Pancreas (tissue), 10 donors: ENCODE results near the gene ADCY7. TPM values are rescaled to one million over a fixed set of nuclear protein-coding genes. Genes with fewer than 3 reads are reported as not detected.

Source experiments
- ATAC-seq, 4 donors: fragments of 200-7000 bp; cut with Tn5 transposase; one replicate each; pipeline versions ENCODE4 v1.8.0 to v1.9.1; 2020; ENCODE audit warnings: mild to moderate bottlenecking in 4 of 4, moderate library complexity in 4 of 4
- DNase-seq, 6 donors: peaks; one replicate each; pipeline ENCODE4 v3.0.0-alpha.2; 2020
- FAIRE-seq: peaks from 2 replicates; lab custom pipeline; 2012; peaks lifted over from hg19 to GRCh38; lab: Jason Lieb, UNC
- H3K27ac ChIP-seq, 4 donors: fragments of 200-600 bp; sonication (generic); 1 replicate in 3 of 4; 2 replicates in 1 of 4; pipeline versions ENCODE4 v1.5.0 to v1.8.0; 2020
- H3K27me3 ChIP-seq, 4 donors: fragments of 200-600 bp; one replicate each; pipeline ENCODE4 v1.8.0; 2021
- H3K36me3 ChIP-seq, 3 donors: fragments of 200-600 bp; sonication (generic) in 1 of 3; one replicate each; pipeline versions ENCODE4 v1.5.0 to v1.8.0; 2020 to 2021
- H3K4me1 ChIP-seq, 3 donors: fragments of 200-600 bp; one replicate each; pipeline ENCODE4 v1.8.0; 2021
- H3K4me3 ChIP-seq, 4 donors: fragments of 200-600 bp; sonication (generic) in 2 of 4; one replicate each; pipeline versions ENCODE4 v1.5.0 to v1.8.0; 2020 to 2021
- H3K9me3 ChIP-seq, 4 donors: fragments of 200-600 bp; one replicate each; pipeline ENCODE4 v1.8.0; 2021
- CTCF ChIP-seq, 4 donors: fragments of 200-600 bp; sonication (generic) in 3 of 4; IDR thresholded peaks; one replicate each; pipeline versions ENCODE4 v1.5.0 to v1.8.0; 2021; ENCODE audit warnings: antibody characterized with exemption in 4 of 4
- WGBS, 2 donors: extraction: QIAGEN DNeasy Blood & Tissue Kit; methylation state at CpG; one replicate each; pipeline ENCODE4 v1.1.7; 2013; 5-methylcytosine and 5-hydroxymethylcytosine counted together
- intact Hi-C, 3 donors: fragments of 100-400 bp; cut with DNase I; formaldehyde crosslinking; loops; one replicate each; pipeline versions ENCODE4 v1.11.1 to v1.14.2; 2022
- microRNA-seq, 2 donors: library from miRNA; unstranded; fragments of <30 nt; microRNA quantifications; one replicate each; pipeline versions ENCODE4 to v1.1.0, GENCODE V29; 2019 to 2020
- polyA plus RNA-seq, 2 donors: library from polyadenylated mRNA; stranded (reverse); fragments of 200-250 nt; gene quantifications; one replicate each; pipeline ENCODE4 v1.2.3, GENCODE V29; 2013
- total RNA-seq, 6 donors: library from RNA; stranded (reverse); fragmentation: NEBNext Ultra II Directional in 4 of 6; extraction: Animal tissue kit (Norgen Biotek cat#: 25700) in 4 of 6; gene quantifications; one replicate each; pipeline versions ENCODE4 v1.2.1 to v1.2.4, GENCODE V29; 2021 to 2023
- donor health status: healthy with polysubstance abuse.
- donor health status: DM: no; HTN: no; CAD: no; lungs with moderate emphysema.
- donor health status: DM: no; HTN: no; CAD: no.
- donor health status: control.
- donor health status: control.
- donor health status: Bipolar disorder and iron deficiency.
- donor health status: DM: yes; HTN: yes; CAD: no.
- donor health status: DM: no; HTN: no; CAD: no.
- donor health status: DM: no; HTN: no; CAD: no.
- donor health status: DM: yes; HTN: yes; CAD: no.

Gene ADCY7
- total and polyA plus RNA-seq, 8 donors = 1.9 to 21.1 (median 4.3) TPM

GRCh38 chr16:50360033-50360778, 93.9 kb downstream of the ADCY7 start:
- H3K4me1 ChIP-seq = peaks cover 6 to 21% (median 20%) of the 10 kb centered on the region in 3 donors
- ATAC-seq = peak; percentile 71 to 88 (median 82)

GRCh38 chr16:50360779-50361178, 94.4 kb downstream of the ADCY7 start:
- H3K27ac ChIP-seq = peak overlapping the region in 2 of 4 donors; percentile 34 to 61
- TF ChIP-seq CTCF (IDR thresholded peaks at IDR 0.05) = no peak
- ATAC-seq (peak; percentile 81 to 90 (median 86)), FAIRE-seq (no peak), DNase-seq (peak in 2 of 6 donors; percentile 30 to 31)
- H3K9me3 ChIP-seq = no peaks in the 10 kb centered on the region
- no peaks in the 10 kb centered on the region for H3K27me3 ChIP-seq
- WGBS, 2 donors = 19 to 22% methylated on average over 3 of the region's 3 CpGs
- intact Hi-C loops = no loop called here
- H3K4me3 ChIP-seq = no peak overlapping the region
- H3K4me1 ChIP-seq = peaks cover 9 to 21% (median 20%) of the 10 kb centered on the region in 3 donors
- H3K36me3 ChIP-seq = no peaks in the 10 kb centered on the region

More at GRCh38 chr16:50360033-50360778, 93.9 kb downstream of the ADCY7 start:
- Histone ChIP-seq H3K4me3 (no peak overlapping the region), H3K27ac (peak overlapping the region in 2 of 4 donors; percentile 34 to 61), H3K27me3 (no peaks in the 10 kb centered on the region), H3K9me3 (no peaks in the 10 kb centered on the region), H3K36me3 (no peaks in the 10 kb centered on the region)
- WGBS, 2 donors = 41 to 45% methylated on average over 6 of the region's 6 CpGs
- no peak for FAIRE-seq
- TF ChIP-seq CTCF (IDR thresholded peaks at IDR 0.05) = no peak
- intact Hi-C loops = no loop called here
- DNase-seq = peak in 2 of 6 donors; percentile 38 to 56

GRCh38 chr16:50363656-50364055, 97.3 kb downstream of the ADCY7 start:
- Histone ChIP-seq H3K9me3 (no peaks in the 10 kb centered on the region), H3K27ac (no peak overlapping the region), H3K4me3 (no peak overlapping the region), H3K27me3 (no peaks in the 10 kb centered on the region), H3K36me3 (no peaks in the 10 kb centered on the region), H3K4me1 (peaks cover 21 to 40% (median 21%) of the 10 kb centered on the region in 3 donors)
- no peak for DNase-seq
- FAIRE-seq = no peak
- intact Hi-C loops = no loop called here
- no peak for ATAC-seq
- WGBS, 2 donors = 47 to 73% methylated on average over 10 of the region's 10 CpGs
- TF ChIP-seq CTCF (IDR thresholded peaks at IDR 0.05) = no peak

- Histone ChIP-seq H3K36me3 (no peaks in the 10 kb centered on the region), H3K4me1 (peaks cover 7 to 28% (median 20%) of the 10 kb centered on the region in 3 donors), H3K4me3 (no peak overlapping the region), H3K27me3 (no peaks in the 10 kb centered on the region), H3K9me3 (no peaks in the 10 kb centered on the region), H3K27ac (no peak overlapping the region)
- DNase-seq = no peak
- no peak for FAIRE-seq
- 46 to 59% methylated on average over 2 of the region's 2 CpGs for WGBS, 2 donors
- no peak for TF ChIP-seq CTCF (IDR thresholded peaks at IDR 0.05)
- no peak for ATAC-seq
- intact Hi-C loops = no loop called here
These were observed 99.6 kb downstream of the ADCY7 start for GRCh38 chr16:50365791-50366575.

Small RNA genes within 50 kb of the gene (microRNA-seq; reads per million reads assigned to microRNA genes)
- 0 reads per million in 2 donors for gene MIR6771

Other genes with a start within 250 kb of the ADCY7 start
- gene CNEP1R1, start 241.3 kb upstream of the ADCY7 start, total RNA-seq = 10 to 100 TPM in 1 of 6 donors, 1 to 10 TPM in 5; 3.9 to 10.2 (median 6.3) TPM
- 1 to 10 TPM; 4.1 to 7.3 TPM for gene CNEP1R1, start 241.3 kb upstream of the ADCY7 start, polyA plus RNA-seq
- 10 to 100 TPM in 1 of 6 donors, 1 to 10 TPM in 5; 4.2 to 12.2 (median 9.0) TPM for gene HEATR3, start 200.6 kb upstream of the ADCY7 start, total RNA-seq
- 1 to 10 TPM; 2.5 to 6.5 TPM for gene HEATR3, start 200.6 kb upstream of the ADCY7 start, polyA plus RNA-seq
- gene TENT4B, start 113.2 kb upstream of the ADCY7 start, total RNA-seq = 1 to 10 TPM; 4.3 to 7.2 (median 5.8) TPM
- 1 to 10 TPM; 1.9 to 4.8 TPM for gene TENT4B, start 113.2 kb upstream of the ADCY7 start, polyA plus RNA-seq
- gene BRD7, start 102.4 kb downstream of the ADCY7 start, total RNA-seq = 10 to 100 TPM; 25.4 to 40.4 (median 32.4) TPM
- 10 to 100 TPM; 23.4 to 34.2 TPM for gene BRD7, start 102.4 kb downstream of the ADCY7 start, polyA plus RNA-seq